ENCODE measurements around the gene POMT2.

POMT2 gene

DNA sequence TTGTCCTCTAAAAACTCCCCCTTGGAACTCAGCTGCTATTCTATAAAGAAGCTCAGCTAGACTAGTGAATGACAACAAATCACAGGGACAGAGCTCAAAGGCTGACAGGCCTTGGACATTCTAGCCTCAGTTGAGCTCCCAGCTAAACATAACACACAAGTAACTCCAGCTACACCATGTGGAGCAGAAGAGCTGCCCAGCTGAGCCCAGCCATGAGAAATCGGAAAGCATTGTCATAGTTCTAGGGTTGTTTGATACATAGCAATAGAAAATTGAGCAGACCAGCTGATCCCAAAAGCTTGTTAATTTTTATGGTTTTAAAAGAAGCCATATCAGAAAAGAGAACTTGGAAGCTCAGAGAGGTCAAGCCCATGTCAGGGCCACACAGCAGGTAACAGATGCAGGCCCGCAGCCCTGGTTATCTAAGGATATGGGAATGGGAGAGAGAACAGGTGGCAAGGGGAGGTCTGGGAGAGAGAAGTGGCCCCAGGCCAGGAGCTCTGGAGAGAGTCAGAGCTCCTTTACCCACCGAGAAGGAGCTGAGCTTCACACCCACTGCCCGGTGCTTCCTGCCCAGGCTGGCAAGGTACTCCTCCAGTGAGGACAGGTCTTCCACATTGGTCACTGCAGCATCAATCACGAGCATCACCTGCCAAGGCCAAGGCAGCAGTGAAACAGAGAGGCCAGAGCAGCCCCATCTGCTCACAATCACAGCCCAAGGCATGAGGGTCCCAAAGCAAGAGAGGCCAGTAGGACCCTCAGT is 52.6 kb downstream of the POMT2 start:
- no peak for DNase-seq (ENCODE audit: low read depth in 2 of 2)

DNA sequence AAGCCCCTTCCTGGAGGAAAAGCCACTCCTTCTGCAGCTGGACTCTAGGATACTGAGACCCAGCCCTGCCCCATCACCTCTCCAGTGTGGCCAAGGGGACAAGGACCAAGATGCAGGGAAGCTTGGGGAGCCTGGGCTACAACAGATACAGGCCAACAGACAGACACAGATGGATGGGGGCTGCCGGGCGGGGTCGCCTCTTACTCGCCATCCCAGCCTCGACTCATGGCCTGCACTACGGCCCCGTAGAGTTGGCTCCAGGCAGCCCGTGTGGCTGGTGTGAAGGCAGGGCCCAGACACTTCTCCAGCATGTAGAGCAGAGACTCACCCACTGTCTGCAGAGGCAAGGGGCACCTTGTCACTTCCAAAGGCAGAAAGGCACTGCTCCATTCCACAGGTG is 54.3 kb downstream of the POMT2 start:
- DNase-seq (ENCODE audit: low read depth in 2 of 2), result no peak

DNA sequence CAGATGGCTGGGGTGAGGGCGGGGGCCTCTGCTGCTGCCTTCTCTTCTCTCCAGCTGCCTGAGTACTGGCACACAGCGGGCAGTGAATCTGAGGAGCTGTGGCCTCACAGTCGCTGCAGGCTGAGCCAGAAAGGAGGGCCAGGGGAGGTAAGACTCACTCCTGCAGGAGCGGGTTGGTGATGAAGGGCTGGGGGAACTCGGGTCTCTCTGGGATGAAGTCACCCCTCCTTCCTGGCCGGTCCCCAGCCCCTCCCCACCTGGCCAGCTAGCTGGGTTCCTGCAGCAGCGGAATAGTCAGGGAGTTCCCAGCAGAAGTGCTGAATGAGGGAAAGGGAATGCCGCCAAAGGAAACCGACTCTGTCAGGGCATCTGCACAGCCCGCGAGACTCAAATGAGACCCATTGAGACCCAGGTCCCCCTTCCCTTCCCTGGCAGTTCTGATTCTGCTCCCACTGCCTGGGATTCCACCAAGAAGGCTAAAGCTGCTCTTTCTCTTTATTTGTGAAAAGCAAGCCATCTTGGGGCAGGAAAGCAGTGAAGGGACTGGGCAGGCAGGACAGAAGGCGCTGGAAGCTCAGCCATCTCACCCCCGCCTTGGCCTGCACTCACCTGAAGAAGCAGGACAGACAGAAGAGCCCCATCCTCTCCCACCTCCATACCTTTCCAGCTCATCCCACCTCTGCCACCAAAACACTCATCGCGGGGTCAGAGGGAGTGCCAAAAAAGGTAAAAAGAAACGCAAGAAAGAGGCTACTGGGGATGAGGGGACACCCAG is 54.9 kb downstream of the POMT2 start:
- DNase-seq (ENCODE audit: low read depth in 2 of 2), result no peak

DNA sequence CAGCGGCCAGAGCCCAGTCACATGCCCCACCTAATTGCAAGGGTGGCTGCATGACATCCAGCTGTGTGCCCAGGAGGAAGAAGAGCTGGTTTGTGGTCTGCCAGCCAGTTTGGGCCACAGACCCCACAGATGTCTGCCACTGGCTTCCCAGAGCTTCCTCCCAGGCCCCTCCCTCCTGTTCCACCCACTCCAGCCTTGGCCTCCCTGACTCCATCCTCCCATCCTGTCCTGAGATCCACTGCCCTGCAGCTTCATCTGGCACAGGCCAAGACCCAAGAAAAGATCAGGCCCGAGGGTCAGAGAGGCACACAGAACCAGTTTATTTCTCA is 55.5 kb downstream of the POMT2 start:
- DNase-seq (ENCODE audit: low read depth in 2 of 2), result no peak

DNA sequence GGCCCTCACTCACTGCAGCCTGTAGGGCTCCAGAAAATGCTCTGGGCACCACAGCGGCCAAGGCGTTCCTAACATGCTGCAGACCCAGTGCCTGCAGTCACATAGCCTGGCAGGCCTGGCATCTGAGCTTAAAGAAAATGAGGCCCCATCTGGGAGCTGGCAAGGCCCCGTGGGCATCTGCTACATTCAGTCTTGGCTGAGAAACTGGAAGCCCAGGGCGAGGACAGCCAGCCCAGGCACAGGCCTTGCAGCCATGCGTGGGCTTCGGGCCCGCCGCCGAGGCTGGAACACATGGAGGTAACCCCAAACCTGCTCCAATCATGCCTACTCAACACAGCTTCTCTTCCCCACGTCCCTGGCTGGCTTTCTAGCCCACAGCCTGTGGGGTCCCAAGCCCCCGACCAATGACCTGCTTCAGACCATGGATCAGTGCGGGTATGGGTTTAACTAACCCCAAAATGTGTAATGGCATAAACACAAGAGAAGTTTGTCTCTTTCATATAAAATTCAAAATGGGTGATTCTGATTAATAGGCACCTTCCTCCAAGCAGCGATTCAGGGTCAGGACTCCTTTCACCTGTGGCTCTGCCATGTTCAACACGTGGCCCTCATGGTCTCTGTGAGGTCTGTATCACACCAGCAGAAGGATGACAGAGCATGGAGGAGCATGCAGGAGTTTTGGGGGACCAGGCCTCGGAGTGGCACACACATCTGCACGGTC is 56.1 kb downstream of the POMT2 start:
- no peak for DNase-seq (ENCODE audit: low read depth in 2 of 2)

DNA sequence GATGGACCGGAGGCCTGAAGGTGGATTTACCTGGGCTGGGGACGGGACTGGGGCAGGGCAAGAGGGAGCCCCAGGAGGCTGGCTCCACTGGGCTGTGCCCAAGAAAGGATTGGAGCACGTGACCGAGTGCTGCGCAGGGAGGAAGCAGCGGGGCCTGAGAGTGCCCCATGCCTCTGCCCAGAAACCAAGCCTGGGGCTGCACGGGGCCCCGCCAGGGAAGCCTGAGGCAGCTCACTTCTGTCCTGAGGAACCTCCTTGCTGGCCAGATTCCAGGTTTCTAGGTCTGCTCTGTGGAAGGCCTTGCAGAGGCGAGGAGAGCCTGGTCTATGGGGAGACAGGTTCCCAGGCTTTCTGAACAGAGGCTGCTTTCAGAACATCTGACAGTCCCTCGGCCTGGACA is 60.1 kb downstream of the POMT2 start:
- DNase-seq (ENCODE audit: low read depth in 2 of 2), result no peak

DNA sequence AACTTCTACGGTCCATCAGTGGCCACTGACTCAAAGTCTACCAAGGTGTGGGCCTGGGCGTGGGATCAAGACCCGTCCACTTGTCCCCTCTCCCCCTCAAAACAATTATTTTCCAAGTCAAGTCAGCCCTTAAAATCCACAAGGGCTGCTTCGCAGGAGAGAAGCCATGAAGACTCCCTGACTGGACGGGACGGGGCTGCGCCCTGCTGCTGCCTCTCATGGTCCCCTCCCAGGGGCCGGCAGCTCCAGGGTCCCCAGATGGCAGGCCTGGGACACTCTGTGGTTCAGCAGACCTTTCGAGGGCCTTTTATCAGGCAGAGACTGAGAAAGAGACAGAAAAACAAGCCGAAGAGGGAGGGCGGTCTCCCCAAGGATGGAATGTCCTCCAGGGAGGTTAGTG is 60.5 kb downstream of the POMT2 start:
- no peak for DNase-seq (ENCODE audit: low read depth in 2 of 2)

DNA sequence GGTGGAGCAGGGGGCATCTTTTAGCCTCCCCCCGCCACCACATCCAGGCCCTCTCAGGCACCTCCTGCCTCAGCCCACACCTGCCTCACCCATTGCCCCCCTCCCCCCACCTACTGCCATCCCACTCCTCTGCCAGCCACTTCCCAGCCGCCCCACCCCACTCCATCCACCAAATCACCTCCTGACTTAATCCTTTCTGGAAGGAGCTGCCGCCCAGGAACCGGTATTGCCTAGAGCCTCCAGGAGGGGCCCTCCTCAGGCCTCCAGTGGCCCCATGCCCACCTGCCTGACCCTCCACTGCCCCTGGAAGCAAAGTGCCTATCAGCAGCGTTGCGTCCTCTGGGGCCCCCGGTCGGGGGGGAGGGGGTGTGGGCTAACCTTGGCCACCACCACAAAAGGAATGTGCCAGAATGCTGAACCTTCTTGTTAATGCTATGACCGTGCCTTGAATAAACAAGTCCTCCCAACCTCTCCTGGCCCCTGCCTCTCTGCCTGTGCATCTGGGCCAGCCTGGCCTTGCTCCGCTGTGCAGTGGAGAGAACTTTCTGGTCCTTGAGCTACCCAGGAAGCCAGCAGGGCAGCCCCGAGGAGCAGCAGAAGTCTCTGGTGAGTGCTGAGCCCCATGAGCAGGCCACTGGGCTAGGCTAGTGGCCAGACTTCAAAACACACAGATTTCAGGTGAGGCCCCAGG is 61.5 kb downstream of the POMT2 start:
- no peak for DNase-seq (ENCODE audit: low read depth in 2 of 2)

DNA sequence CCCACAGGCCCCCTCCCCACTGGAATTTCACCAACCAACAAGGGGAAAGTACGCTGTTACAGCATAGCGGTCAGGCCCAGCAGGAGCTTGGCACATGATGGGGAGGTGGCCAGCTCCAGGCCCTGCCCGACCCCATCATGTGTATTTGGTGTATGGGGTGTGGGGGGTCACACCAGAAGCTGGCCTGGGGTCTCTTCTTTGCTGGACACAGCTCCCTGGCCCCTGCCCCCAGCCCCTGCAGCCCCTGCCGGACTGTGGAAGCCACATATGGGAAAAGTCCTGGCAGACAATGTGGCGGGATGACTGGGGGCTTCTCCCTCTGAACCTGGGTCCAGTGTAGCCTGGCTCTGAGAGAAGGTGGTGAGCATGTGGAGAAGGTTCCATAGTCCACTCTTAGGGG is 62.1 kb downstream of the POMT2 start:
- DNase-seq (ENCODE audit: low read depth in 2 of 2), result no peak

DNA sequence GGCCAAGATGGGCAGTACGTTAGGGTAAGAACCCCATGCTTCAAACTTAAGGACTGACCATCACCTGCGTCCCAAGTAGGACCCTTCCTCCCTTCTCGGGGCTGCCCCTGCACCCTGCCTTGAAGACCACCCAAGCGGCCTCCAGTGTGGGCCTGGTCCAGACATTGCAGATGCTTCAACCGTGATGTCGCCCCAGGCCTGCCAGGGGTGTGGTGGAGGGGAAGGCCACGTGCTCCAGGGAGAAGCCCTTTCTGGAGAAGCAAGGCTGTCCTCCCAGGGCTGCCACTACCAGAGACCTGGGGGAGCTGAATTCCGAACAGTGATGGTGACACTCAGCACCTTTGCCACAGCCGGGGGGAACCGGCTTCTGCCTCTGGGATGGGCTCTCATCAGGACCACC is 63.0 kb downstream of the POMT2 start:
- no peak for DNase-seq (ENCODE audit: low read depth in 2 of 2)

DNA sequence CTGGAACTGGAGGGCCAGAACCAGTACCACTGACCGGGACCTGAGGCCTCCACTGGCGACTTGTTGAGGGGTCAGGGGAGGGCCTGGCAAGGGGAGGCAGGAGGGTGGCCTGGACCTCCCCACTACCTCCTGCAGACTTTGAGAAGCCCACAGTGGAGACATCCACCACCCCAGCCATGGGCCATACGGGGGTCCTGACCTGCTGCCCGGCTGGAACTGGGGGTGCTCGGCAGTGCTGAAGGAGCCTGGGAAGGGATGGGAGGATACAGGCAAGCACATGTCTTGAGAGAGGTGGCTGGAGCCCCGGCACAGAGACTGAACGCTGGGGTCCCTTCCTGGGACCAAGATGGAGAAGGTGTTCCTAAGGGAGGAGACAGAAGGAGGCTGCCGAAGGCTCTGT is 64.0 kb downstream of the POMT2 start:
- no peak for DNase-seq (ENCODE audit: low read depth in 2 of 2)

DNA sequence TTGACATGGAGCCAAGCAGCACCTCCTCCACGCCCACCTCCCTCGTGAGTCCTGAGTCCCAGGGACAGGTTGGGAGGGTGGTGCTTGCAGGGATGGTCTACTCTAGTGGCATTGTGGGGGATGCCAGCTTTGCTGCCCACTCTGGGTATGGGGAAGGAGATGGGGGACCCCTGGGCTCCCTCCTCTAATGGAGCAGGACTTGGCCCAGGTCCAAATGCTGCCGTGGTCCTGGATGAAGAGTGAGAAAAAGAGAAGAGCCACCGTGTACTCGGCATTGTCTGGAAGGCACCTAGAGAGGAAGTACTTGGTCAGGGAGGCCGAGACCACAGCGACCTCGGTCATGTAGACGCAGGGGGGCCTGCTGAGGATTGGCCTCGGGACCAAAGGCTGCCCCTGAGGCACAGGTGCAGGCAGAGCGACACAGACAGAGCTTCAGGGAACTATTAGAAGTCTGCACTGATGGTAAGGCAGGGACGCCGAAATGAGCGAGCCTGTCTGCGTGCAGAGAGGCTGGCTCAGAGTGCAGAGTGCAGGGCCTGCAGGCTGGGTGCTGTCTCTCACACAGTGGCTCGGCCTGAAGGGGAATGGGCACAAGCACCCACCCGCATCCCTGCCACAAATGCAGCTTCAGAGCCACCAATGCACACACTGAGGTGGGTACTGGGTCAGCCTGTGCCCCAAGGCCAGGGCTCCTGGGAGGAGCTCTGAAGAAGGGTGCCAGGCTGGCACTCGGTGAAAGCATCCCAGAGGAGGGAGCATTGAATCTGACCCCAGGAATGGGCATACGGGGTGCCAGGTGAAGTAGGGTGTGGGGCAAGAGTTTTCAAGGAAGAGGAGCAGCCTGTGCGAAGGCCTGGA is 67.1 kb downstream of the POMT2 start:
- DNase-seq (ENCODE audit: low read depth in 2 of 2), result no peak

DNA sequence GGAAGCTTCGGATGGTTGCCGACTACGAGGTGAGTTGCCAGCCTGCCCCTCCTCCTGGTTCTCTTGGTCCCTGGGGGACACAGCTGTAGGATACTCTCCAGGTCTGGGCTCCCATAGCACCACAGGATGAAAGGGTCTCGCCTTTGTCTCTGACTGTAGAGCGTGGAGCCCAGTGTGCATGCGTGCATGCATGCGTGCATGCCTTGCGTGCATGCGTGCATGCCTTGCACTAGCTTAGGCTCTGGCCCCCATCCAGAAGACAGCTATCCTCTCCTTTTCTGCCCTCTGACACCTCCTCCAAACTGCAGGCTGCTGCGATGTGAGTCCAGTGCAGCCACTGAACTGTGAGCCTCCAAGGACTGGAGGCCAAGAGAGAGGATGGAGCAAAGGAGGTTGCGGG is 68.8 kb downstream of the POMT2 start:
- DNase-seq (ENCODE audit: low read depth in 2 of 2), result no peak

DNA sequence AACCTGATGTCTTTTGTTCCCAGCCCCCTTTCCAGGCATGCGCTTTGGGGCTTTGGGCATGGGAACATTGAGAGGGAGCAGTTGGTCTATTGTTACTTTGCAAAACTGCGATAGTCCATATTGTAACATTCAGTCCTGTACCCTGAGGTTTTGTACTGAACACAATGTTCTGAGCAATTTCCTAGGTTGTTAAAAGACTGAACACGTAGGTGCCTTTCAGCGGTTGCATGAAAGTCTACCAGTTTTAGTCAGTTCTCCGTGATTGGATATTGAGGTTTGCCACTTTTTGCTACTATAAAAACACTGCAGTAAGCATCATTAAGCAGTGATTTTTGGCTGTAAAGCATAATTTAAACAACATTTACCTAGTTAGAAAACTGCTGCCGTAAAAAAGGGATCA is 69.8 kb downstream of the POMT2 start:
- DNase-seq (ENCODE audit: low read depth in 2 of 2), result no peak

DNA sequence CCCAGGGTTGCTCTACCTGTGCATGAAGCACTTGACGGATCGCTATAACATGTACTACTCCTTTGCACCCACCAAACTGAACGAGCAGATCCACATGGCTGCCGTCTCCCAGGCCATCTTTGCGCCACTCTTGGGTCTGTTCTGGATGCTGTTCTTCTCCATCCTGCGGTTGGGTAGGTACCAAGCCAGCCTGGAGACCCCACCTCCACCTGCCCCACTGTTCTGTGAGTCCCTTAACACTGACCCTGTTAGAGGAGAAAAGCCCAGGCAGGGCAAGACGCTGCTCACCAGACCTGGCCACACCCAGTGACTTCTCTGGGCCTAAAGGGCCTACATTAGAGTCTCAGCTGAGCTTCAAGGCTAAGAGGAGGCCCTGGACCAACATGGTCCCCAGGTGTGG is 71.4 kb downstream of the POMT2 start:
- no peak for DNase-seq (ENCODE audit: low read depth in 2 of 2)

DNA sequence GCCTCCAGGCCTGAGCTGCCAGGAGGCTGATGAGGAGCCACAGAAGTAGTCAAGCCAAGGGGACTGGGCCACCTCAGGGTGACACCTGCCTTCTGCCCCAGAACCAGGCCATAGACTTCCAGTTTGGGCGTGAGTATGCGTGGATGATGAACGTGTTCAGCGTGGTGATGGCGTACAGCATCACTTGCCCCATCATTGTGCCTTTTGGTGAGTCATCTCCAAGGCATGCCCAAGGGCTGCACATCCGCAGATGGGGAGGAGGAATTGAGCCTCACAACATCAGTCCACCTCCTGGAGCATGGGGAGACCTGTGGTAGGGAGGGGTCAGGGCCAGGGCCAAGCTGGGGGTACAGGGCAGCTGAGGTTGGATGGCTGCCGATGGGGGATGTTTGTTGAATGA is 72.0 kb downstream of the POMT2 start:
- no peak for DNase-seq (ENCODE audit: low read depth in 2 of 2)

DNA sequence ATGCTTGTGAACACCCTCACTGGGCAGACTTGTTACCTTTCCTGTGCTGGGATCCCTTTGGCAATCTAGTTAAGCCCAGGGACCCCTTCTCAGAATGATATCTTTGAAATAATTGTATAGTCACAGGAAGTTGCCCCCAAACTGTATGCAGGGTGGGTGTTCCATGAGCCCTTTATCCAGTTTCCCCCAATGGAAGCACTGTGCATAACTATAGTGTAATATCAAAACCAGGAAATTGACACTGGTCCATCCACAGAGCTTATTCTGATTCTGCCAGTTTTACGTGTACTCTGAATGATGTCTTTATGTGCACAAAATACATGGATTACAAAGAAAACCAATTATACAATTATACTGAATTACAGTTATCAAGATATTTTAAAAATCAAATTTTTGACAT is 73.9 kb downstream of the POMT2 start:
- no peak for DNase-seq (ENCODE audit: low read depth in 2 of 2)

DNA sequence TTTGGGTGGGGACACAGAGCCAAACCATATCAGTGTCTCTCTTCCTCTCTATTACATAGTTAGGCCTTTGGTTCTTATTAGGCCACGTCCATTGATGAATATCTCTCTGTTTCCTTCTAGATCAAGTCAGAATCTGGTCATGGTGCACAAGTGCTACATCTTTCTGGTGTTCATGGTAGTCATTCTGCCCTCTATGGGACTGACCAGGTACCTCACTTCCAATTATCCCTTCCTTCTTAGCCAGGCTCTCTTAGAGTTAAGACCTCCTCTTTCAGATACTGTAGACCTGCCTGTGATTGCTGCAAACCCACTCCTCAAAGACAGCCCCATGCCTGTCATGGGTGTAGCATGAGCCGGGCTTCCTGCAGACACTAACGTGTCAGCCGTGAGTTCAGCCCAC is 74.9 kb downstream of the POMT2 start:
- no peak for DNase-seq (ENCODE audit: low read depth in 2 of 2)

DNA sequence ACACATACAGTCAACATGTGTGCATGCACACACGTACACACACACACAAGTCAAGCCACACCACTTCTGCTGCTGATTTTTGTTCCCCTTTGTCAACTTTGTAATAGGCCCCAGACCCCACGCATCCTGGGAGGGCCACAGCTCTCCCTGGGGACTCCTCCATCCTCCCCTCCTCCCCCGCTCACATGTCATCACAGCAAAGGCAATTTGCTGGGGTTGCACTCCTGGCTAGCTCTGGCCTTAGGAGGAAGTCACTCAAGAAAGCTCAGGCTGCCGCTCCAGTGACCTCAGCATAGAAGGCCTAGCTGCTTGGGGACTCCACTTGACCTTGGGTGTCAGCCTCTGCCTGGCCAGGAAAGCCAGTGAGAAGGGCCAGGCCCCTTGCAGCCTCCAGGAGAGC is 76.8 kb downstream of the POMT2 start:
- no peak for DNase-seq (ENCODE audit: low read depth in 2 of 2)

DNA sequence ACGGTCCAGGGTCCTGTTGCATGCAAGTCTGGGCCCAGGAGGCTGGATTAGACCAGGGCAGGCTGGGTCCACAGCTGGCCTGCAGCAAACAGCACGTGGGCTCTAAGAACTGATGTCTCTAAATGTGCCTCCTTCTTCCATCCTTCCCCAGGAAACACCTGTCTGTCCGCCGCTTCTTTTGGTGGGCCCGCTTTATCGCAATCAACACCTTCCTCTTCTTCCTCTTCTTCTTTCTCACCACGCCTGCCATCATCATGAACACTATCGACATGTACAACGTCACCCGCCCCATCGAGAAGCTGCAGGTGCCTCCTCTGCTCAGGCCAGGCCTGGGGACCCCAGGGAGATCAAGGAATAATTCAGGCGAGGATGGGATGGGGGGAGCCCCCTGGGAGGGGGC is 77.9 kb downstream of the POMT2 start:
- DNase-seq (ENCODE audit: low read depth in 2 of 2), result no peak

DNA sequence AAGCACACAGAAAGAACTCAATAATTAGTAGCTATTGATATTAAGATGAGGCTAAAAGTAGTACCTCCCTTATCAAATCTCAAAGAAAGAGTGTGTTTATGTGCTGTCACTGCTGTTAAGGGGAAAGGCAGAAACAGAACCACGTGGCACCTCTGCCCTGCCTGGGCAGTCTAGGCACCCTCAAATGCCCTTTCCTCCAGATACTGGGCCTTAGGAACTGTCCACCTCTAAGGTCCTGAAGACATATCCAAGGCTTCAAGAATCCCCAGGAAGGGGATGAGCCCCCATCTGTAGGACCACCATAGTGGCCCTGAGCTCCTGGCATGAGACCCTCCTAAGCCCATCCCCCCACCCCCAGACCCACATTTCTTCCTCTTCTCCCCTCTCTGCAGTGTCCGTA is 78.7 kb downstream of the POMT2 start:
- DNase-seq (ENCODE audit: low read depth in 2 of 2), result no peak
